K562 treated with DMSO at 1 percent for 24 hours (cell line): ENCODE results near the gene PHC1. TPM values are rescaled to one million over a fixed set of nuclear protein-coding genes. Genes with fewer than 3 reads are reported as not detected.

Experiments
- total RNA-seq: library from RNA; unstranded; fragments of 300-600 nt; gene quantifications from 2 replicates; pipeline ENCODE4 v1.2.3, GENCODE V29; 2022; ENCODE audit warnings: low read depth; ENCODE audit not compliant: insufficient read depth

Gene PHC1
- total RNA-seq = 13.3 and 14.9 TPM in 2 replicates

DNA sequence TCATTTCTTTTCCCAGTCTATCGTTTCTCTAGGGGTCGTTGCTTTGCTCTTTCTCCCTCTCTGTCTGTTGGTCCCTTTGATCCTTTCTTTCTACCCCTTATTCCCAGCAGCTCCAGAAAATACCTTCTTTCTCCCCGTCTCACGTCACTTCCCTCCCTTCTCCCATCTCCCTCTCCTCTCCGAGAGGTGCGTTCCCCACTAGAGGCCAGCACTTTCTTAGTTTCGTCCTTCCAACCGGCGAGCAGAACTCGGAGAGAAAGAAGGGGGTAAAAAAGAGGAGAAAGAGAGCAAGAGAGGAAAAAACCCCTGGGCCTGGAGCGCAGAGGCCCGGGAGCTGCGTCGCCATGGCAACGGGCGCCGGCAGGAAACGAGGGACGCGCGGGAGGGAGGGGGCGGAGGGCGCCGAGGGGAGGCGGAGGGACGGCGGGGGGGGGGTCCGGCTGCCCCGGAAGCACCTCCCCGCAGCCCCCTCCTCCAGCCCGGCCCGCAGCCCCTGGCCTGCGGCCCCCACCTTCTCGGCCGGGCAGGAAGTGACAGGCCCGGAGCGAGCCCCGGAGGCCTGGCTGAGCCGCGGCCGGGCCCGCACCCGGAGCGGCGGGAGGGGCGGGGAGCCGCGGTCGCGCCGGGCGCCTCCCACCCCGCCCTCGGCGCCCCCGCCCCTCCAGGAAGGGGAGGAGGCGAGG is at the start of gene PHC1:
Gene PHC1, plus strand, starts transcription at position 477 of the 683 bp plus-strand sequence. CDS start 3,169 bp downstream, outside the sequence.

GRCh38 chr12:8949342-8950220 is 35.3 kb downstream of the PHC1 start, which contains the start of gene M6PR:
M6PR (minus strand) TSS chr12:8949645; CDS start chr12:8946404, 3,241 bp downstream.

GRCh38 chr12:8989413-8989812 is 75.1 kb downstream of the PHC1 start, which contains the start of gene KLRG1:
KLRG1 (plus strand) TSS chr12:8989546; CDS start chr12:8989636, 90 bp downstream.

Other genes with a start within 250 kb of the PHC1 start
- 6.8 and 7.2 TPM in 2 replicates for gene RIMKLB, start 216.5 kb upstream of the PHC1 start, total RNA-seq
- gene A2ML1, start 91.9 kb upstream of the PHC1 start, total RNA-seq = 0.30 TPM in 1 of 2 replicates, not detected in the other
- 50.4 and 51.5 TPM in 2 replicates for gene M6PR, start 35.1 kb downstream of the PHC1 start, total RNA-seq
- gene KLRG1, start 75.0 kb downstream of the PHC1 start, total RNA-seq = 0.91 and 2.6 TPM in 2 replicates
- not detected in 2 replicates for gene A2M, start 201.4 kb downstream of the PHC1 start, total RNA-seq